Smooth muscle cell (in vitro differentiated cells): ENCODE results near the gene CCDC136. TPM values are rescaled to one million over a fixed set of nuclear protein-coding genes. Genes with fewer than 3 reads are reported as not detected.
A peak's percentile ranks its signal among the peaks of the same experiment; 100 is the strongest.

ENCODE experiments used
- DNase-seq: peaks from one replicate; lab custom pipeline; 2025; ENCODE audit not compliant: unreplicated experiment; lab: John Stamatoyannopoulos, UW
- H2AFZ ChIP-seq: fragments of 200-600 bp; sonication (generic); 2 replicates; pipeline ENCODE4 v1.6.0; 2016; ENCODE audit warnings: antibody characterized with exemption, low read depth, mild to moderate bottlenecking
- H3F3A ChIP-seq: fragments of 200-600 bp; sonication (generic); 2 replicates; pipeline ENCODE4 v1.6.0; 2017; ENCODE audit warnings: antibody characterized with exemption, low read depth
- H3K27ac ChIP-seq: fragments of 200-600 bp; sonication (generic); 2 replicates; pipeline ENCODE4 v1.5.1; 2016; ENCODE audit warnings: low read depth, mild to moderate bottlenecking
- H3K27me3 ChIP-seq: fragments of 200-600 bp; sonication (generic); 2 replicates; pipeline ENCODE4 v1.6.1; 2016; ENCODE audit warnings: low read depth, mild to moderate bottlenecking
- H3K36me3 ChIP-seq: fragments of 200-600 bp; sonication (generic); 2 replicates; pipeline ENCODE4 v1.5.1; 2016; ENCODE audit warnings: low read depth
- H3K4me1 ChIP-seq: fragments of 200-600 bp; sonication (generic); 2 replicates; pipeline ENCODE4 v1.5.1; 2016; ENCODE audit warnings: low read depth
- H3K4me2 ChIP-seq: fragments of 200-600 bp; sonication (generic); 2 replicates; pipeline ENCODE4 v1.6.0; 2016; ENCODE audit warnings: mild to moderate bottlenecking
- H3K4me3 ChIP-seq: fragments of 200-600 bp; sonication (generic); 2 replicates; pipeline ENCODE4 v1.5.1; 2016; ENCODE audit warnings: mild to moderate bottlenecking
- H3K79me2 ChIP-seq: fragments of 200-600 bp; sonication (generic); 2 replicates; pipeline ENCODE4 v1.6.0; 2016; ENCODE audit warnings: low read depth, mild to moderate bottlenecking
- H3K9ac ChIP-seq: fragments of 200-600 bp; sonication (generic); 2 replicates; pipeline ENCODE4 v1.6.0; 2016; ENCODE audit warnings: low read depth
- H3K9me3 ChIP-seq: fragments of 200-600 bp; sonication (generic); replicated peaks from 2 replicates; pipeline ENCODE4 v1.5.1; 2016; ENCODE audit warnings: low read depth
- H4K20me1 ChIP-seq: fragments of 200-600 bp; sonication (generic); 2 replicates; pipeline ENCODE4 v1.6.0; 2016; ENCODE audit warnings: low read depth
- WGBS: methylation state at CpG from one replicate; pipeline ENCODE4 v1.1.7; 2016; ENCODE audit warnings: low lambda C conversion rate; 5-methylcytosine and 5-hydroxymethylcytosine counted together
- polyA plus RNA-seq: library from polyadenylated mRNA; unstranded; fragments of >200 nt; fragmentation: Nextera tagmentation; extraction: Ambion mirVana; gene quantifications from 2 replicates; pipeline ENCODE4 v1.2.1, GENCODE V29; 2016
- small RNA-seq: library from RNA; depleted of rRNA; stranded (forward); fragments of <200 nt; gene quantifications from one replicate; pipeline ENCODE3, GENCODE V24; 2014
- total RNA-seq: library from RNA; depleted of rRNA; stranded (reverse); fragments of >200 nt; gene quantifications from 2 replicates; pipeline ENCODE4 v1.2.3, GENCODE V29; 2014
- TF ChIP-seq, protein P1 (sequence below): fragments of 200-600 bp; sonication (generic); IDR thresholded peaks from 2 replicates; pipeline ENCODE4 v1.5.1; 2017; ENCODE audit warnings: borderline replicate concordance, mild to moderate bottlenecking, antibody characterized with exemption; ENCODE audit not compliant: insufficient read depth, poor library complexity, severe bottlenecking

The CCDC136 gene
- total and polyA plus RNA-seq, 2 experiments from 2014 or later = 2.7 to 3.1 TPM

DNA sequence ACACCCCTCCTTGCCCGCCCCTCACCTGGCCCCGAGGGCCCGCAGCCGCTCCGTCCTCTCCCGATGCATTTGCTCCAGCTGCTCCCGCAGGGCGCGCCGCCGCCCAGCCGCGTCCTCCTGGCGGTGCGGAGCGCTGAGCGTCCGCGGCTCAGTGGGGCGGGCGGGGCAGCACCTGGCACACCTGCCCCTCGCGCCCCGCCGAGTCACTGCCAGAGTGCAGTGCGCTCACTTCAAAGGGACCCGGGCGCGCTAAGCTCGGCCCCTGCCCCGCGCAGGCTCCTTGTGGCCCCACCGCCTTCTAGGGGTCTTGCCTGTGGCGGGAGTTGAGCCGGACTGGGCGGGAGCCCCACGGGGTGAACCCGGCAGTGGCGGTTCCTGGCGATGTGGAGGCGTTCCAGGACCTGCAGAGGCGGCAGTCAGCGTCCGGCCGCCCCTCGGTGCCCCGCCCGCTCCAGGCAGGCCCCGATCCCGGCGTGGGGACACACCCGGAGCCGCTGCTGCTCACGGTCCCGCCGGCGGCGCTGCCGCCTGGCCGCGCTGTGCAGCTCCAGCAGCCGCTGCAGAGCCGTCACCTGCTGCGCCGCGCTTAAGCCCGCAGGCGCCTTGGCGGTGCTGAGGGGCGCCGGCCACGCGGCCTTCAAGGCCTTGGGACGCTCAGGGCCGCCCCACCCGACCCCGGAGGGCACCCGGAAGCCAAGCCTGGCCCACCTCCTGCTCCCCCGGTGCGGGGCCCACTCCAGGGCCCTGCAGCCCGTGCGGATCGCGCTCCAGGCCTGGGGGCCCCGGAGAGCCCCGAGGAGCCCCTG, 77.6 kb downstream of the CCDC136 start:
- H2AFZ ChIP-seq = no peak overlapping the region
- no peak for DNase-seq
- peak overlapping the region; percentile 93 for H3K4me2 ChIP-seq
- WGBS = 3% methylated on average over 62 of the region's 86 CpGs
- no peak overlapping the region for H3K27ac ChIP-seq
- H3K4me1 ChIP-seq = peaks cover 9% of the 10 kb centered on the region
- TF ChIP-seq, protein P1, sequence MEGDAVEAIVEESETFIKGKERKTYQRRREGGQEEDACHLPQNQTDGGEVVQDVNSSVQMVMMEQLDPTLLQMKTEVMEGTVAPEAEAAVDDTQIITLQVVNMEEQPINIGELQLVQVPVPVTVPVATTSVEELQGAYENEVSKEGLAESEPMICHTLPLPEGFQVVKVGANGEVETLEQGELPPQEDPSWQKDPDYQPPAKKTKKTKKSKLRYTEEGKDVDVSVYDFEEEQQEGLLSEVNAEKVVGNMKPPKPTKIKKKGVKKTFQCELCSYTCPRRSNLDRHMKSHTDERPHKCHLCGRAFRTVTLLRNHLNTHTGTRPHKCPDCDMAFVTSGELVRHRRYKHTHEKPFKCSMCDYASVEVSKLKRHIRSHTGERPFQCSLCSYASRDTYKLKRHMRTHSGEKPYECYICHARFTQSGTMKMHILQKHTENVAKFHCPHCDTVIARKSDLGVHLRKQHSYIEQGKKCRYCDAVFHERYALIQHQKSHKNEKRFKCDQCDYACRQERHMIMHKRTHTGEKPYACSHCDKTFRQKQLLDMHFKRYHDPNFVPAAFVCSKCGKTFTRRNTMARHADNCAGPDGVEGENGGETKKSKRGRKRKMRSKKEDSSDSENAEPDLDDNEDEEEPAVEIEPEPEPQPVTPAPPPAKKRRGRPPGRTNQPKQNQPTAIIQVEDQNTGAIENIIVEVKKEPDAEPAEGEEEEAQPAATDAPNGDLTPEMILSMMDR = no peak
- H3K27me3 ChIP-seq = peaks cover 50% of the 10 kb centered on the region
- H3K36me3 ChIP-seq = no peaks in the 10 kb centered on the region
- H3K9ac ChIP-seq = no peak overlapping the region
- peaks cover 2% of the 10 kb centered on the region for H3K79me2 ChIP-seq
- H3F3A ChIP-seq = peaks cover 12% of the 10 kb centered on the region
- peak overlapping the region; percentile 52 for H3K4me3 ChIP-seq
- peaks cover 57% of the 10 kb centered on the region for H4K20me1 ChIP-seq
- no peaks in the 10 kb centered on the region for H3K9me3 ChIP-seq

DNA sequence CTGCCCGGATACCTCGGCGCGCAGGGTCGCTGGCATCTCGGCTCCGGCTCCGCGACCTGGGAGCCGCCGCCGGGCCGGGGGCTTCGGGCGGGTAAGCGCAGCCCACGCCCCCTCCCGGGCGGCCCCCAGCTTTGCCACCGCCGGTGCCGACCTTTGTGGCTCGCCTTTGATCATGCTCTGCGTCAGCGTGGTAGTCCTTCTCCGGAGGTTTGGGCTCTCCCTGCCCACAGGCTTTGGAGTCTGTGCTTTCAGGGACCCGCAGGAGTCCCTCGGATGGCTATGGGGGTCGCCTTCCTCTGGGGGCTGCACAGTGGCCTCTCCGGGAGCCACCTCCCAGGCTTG, 78.1 kb downstream of the CCDC136 start:
- Histone ChIP-seq H3K79me2 (no peaks in the 10 kb centered on the region), H3K9ac (no peak overlapping the region), H3K4me3 (peak overlapping the region; percentile 52), H3K4me2 (peak overlapping the region; percentile 93), H3K9me3 (no peaks in the 10 kb centered on the region), H3K36me3 (no peaks in the 10 kb centered on the region), H3F3A (peaks cover 12% of the 10 kb centered on the region), H4K20me1 (peaks cover 52% of the 10 kb centered on the region), H3K27me3 (peaks cover 50% of the 10 kb centered on the region), H2AFZ (no peak overlapping the region), H3K4me1 (peaks cover 9% of the 10 kb centered on the region), H3K27ac (no peak overlapping the region)
- TF ChIP-seq, protein P1 = no peak
- 5% methylated on average over 18 of the region's 30 CpGs for WGBS
- DNase-seq = no peak

DNA sequence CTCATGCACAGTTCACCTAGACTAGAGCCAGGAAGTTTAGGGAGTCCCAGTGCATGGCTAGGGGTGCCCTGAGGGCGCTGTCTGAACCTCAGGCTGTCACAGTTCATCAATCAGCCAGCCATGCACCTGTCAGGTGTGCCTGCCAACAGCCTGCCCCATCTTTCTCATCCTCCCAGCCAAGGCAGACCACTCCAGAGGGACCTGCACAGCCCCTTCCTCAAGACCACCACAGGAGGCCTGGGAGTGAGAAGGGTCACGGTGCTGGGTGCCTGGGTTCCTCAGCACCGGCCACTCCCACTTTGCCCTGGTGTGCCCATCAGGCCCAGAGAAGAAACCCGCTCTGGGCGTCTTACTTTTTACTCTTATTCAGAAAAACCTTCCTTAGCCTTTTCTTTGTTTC, 79.3 kb downstream of the CCDC136 start:
- Histone ChIP-seq H3K27ac (no peak overlapping the region), H3K36me3 (no peaks in the 10 kb centered on the region), H3K4me2 (no peak overlapping the region), H3K4me1 (peaks cover 9% of the 10 kb centered on the region), H2AFZ (no peak overlapping the region), H3K9me3 (no peaks in the 10 kb centered on the region), H3K4me3 (no peak overlapping the region), H3K9ac (no peak overlapping the region), H3K27me3 (peaks cover 50% of the 10 kb centered on the region), H3F3A (peaks cover 12% of the 10 kb centered on the region), H3K79me2 (no peaks in the 10 kb centered on the region), H4K20me1 (peaks cover 40% of the 10 kb centered on the region)
- TF ChIP-seq, protein P1 = no peak
- no peak for DNase-seq
- WGBS = 93% methylated on average over 5 of the region's 5 CpGs

Small RNAs within 50 kb of the gene (small RNA-seq; reads per million reads assigned to genes)
- 2.0 reads per million, percentile 44 among the genes with 10 or more reads in this experiment for gene RN7SL81P

Other genes starting within 250 kb of the CCDC136 start
- 0.49 and 1.2 TPM in 2 replicates for gene GARIN1A, start 119.7 kb upstream of the CCDC136 start, total RNA-seq
- 0.46 and 0.60 TPM in 2 replicates for gene GARIN1A, start 119.7 kb upstream of the CCDC136 start, polyA plus RNA-seq
- gene CALU, start 52.6 kb upstream of the CCDC136 start, total RNA-seq = 679 and 873 TPM in 2 replicates
- gene CALU, start 52.6 kb upstream of the CCDC136 start, polyA plus RNA-seq = 605 and 783 TPM in 2 replicates
- not detected in 2 replicates for gene OPN1SW, start 16.2 kb upstream of the CCDC136 start, total RNA-seq
- gene OPN1SW, start 16.2 kb upstream of the CCDC136 start, polyA plus RNA-seq = 1.7 and 4.0 TPM in 2 replicates
- 26.9 and 34.2 TPM in 2 replicates for gene FLNC, start 38.4 kb downstream of the CCDC136 start, total RNA-seq
- 31.7 and 38.6 TPM in 2 replicates for gene FLNC, start 38.4 kb downstream of the CCDC136 start, polyA plus RNA-seq
- gene ATP6V1F, start 70.9 kb downstream of the CCDC136 start, total RNA-seq = 131 TPM in 2 replicates
- 317 and 325 TPM in 2 replicates for gene ATP6V1F, start 70.9 kb downstream of the CCDC136 start, polyA plus RNA-seq
- 0.99 and 3.1 TPM in 2 replicates for gene KCP, start 118.7 kb downstream of the CCDC136 start, total RNA-seq
- 4.5 and 6.2 TPM in 2 replicates for gene KCP, start 118.7 kb downstream of the CCDC136 start, polyA plus RNA-seq
- gene IRF5, start 146.0 kb downstream of the CCDC136 start, total RNA-seq = 0.76 and 1.2 TPM in 2 replicates
- 0.35 TPM in 1 of 2 replicates, not detected in the other for gene IRF5, start 146.0 kb downstream of the CCDC136 start, polyA plus RNA-seq